H1 (cell line): ENCODE results near the gene SUSD1. TPM values are rescaled to one million over a fixed set of nuclear protein-coding genes. Genes with fewer than 3 reads are reported as not detected.

Source experiments
- CTCF ChIA-PET: fragments of 300-600 bp; sonication (Branson Sonifier 250); formaldehyde crosslinking; loops from one replicate; lab custom pipeline; 2021; ENCODE audit not compliant: partially characterized antibody; lab: Charles Lee
- POLR2A ChIA-PET: fragments of 300-600 bp; sonication (Branson Sonifier 250); formaldehyde crosslinking; loops from one replicate; lab custom pipeline; 2021; ENCODE audit warnings: inconsistent platforms; ENCODE audit not compliant: partially characterized antibody; lab: Charles Lee
- DNase-seq, 2 experiments: peaks; one replicate each; pipeline versions ENCODE4 v3.0.0 to v3.0.0-alpha.2; 2010 to 2022; ENCODE audit warnings: low spot score in 2 of 2, low read depth in 1 of 2, mixed read lengths in 1 of 2
- FAIRE-seq: peaks from 2 replicates; lab custom pipeline; 2011; peaks lifted over from hg19 to GRCh38; lab: Jason Lieb, UNC
- H2AFZ ChIP-seq: 2 replicates; pipeline ENCODE4 v1.8.1; 2012; ENCODE audit warnings: low read length, inconsistent platforms
- H2AK5ac ChIP-seq: 2 replicates; pipeline ENCODE4 v1.6.1; 2013; ENCODE audit warnings: low read depth, low read length
- H2BK120ac ChIP-seq: replicated peaks from 2 replicates; pipeline ENCODE3; 2013; ENCODE audit warnings: low read depth, low read length, inconsistent platforms
- H2BK12ac ChIP-seq: 2 replicates; pipeline ENCODE4 v1.6.1; 2013; ENCODE audit warnings: low read depth, low read length
- H2BK15ac ChIP-seq: 2 replicates; pipeline ENCODE4 v1.6.1; 2013; ENCODE audit warnings: low read length
- H2BK20ac ChIP-seq: 2 replicates; pipeline ENCODE4 v1.6.1; 2013; ENCODE audit warnings: low read length
- H2BK5ac ChIP-seq: 2 replicates; pipeline ENCODE4 v1.6.1; 2013; ENCODE audit warnings: low read depth, low read length
- H3K14ac ChIP-seq: 2 replicates; pipeline ENCODE4 v1.6.1; 2013; ENCODE audit warnings: inconsistent platforms; ENCODE audit not compliant: insufficient read length
- H3K18ac ChIP-seq: 2 replicates; pipeline ENCODE4 v1.6.1; 2013; ENCODE audit warnings: low read length; ENCODE audit errors: extremely low read depth
- H3K23ac ChIP-seq: 2 replicates; pipeline ENCODE4 v1.6.1; 2013; ENCODE audit warnings: inconsistent platforms; ENCODE audit not compliant: insufficient read length
- H3K23me2 ChIP-seq: 2 replicates; pipeline ENCODE4 v1.6.1; 2013; ENCODE audit warnings: low read depth, low read length
- H3K27ac ChIP-seq: 2 replicates; pipeline ENCODE4 v1.6.1; 2011; ENCODE audit warnings: low read depth, low read length, inconsistent platforms
- H3K27me3 ChIP-seq, 4 experiments: replicated peaks in 1 of 4; 1 replicate in 1 of 4; 2 replicates in 3 of 4; pipeline versions ENCODE4 v1.6.1 to v1.8.1; 2011 to 2013; ENCODE audit warnings: low read length in 3 of 4, mild to moderate bottlenecking in 3 of 4, inconsistent platforms in 2 of 4, mixed read lengths in 2 of 4, moderate library complexity in 1 of 4; ENCODE audit not compliant: control insufficient read depth in 3 of 4, insufficient read depth in 3 of 4; ENCODE audit errors: extremely low read depth in 1 of 4
- H3K36me3 ChIP-seq, 4 experiments: 2 replicates each; pipeline versions ENCODE4 v1.6.1 to v1.8.1; 2011 to 2013; ENCODE audit warnings: mild to moderate bottlenecking in 4 of 4, low read length in 3 of 4, moderate library complexity in 2 of 4, control low read depth in 1 of 4, inconsistent platforms in 1 of 4; ENCODE audit not compliant: insufficient read depth in 4 of 4, control insufficient read depth in 2 of 4
- H3K4ac ChIP-seq: replicated peaks from 2 replicates; pipeline ENCODE3; 2013; ENCODE audit warnings: low read length, low read depth, mixed read lengths, inconsistent platforms; ENCODE audit not compliant: insufficient read length
- H3K4me1 ChIP-seq, 4 experiments: replicated peaks in 1 of 4; 1 replicate in 1 of 4; 2 replicates in 3 of 4; pipeline versions ENCODE4 v1.6.1 to v1.8.1; 2011 to 2013; ENCODE audit warnings: low read length in 3 of 4, inconsistent platforms in 2 of 4, mixed read lengths in 1 of 4; ENCODE audit not compliant: insufficient read depth in 4 of 4, control insufficient read depth in 3 of 4
- H3K4me2 ChIP-seq, 2 experiments: 2 replicates each; pipeline versions ENCODE4 v1.6.1 to v1.8.1; 2011 to 2013; ENCODE audit warnings: low read depth in 2 of 2, low read length in 2 of 2, control low read depth in 1 of 2, inconsistent platforms in 1 of 2, mild to moderate bottlenecking in 1 of 2; ENCODE audit not compliant: insufficient read depth in 1 of 2
- H3K4me3 ChIP-seq, 4 experiments: fragments of 200-600, 300-600 bp in 1 of 4; sonication (generic), shearing (Covaris generic), sonication (Bioruptor Twin) in 1 of 4; 2 replicates each; pipeline versions ENCODE4 v1.5.1 to v1.8.1; 2011 to 2016; ENCODE audit warnings: low read length in 4 of 4, low read depth in 3 of 4, control low read depth in 2 of 4, inconsistent platforms in 2 of 4, mild to moderate bottlenecking in 2 of 4, mixed read lengths in 1 of 4, moderate library complexity in 1 of 4; ENCODE audit not compliant: insufficient read depth in 2 of 4; ENCODE audit errors: extremely low read depth in 1 of 4
- H3K56ac ChIP-seq: replicated peaks from 2 replicates; pipeline ENCODE3; 2013; ENCODE audit warnings: low read depth, mild to moderate bottlenecking, mixed read lengths, low read length, inconsistent platforms; ENCODE audit not compliant: insufficient read length
- H3K79me1 ChIP-seq: 2 replicates; pipeline ENCODE4 v1.6.1; 2013; ENCODE audit warnings: low read depth, low read length, control low read depth
- H3K79me2 ChIP-seq, 2 experiments: 2 replicates each; pipeline versions ENCODE4 v1.6.1 to v1.8.1; 2012 to 2013; ENCODE audit warnings: low read length in 2 of 2, mild to moderate bottlenecking in 2 of 2, inconsistent platforms in 1 of 2; ENCODE audit not compliant: insufficient read depth in 2 of 2, control insufficient read depth in 1 of 2
- H3K9ac ChIP-seq, 4 experiments: replicated peaks in 1 of 4; 1 replicate in 1 of 4; 2 replicates in 3 of 4; pipeline versions ENCODE4 v1.6.1 to v1.8.1; 2011 to 2013; ENCODE audit warnings: low read depth in 3 of 4, low read length in 3 of 4, control low read depth in 2 of 4, mild to moderate bottlenecking in 2 of 4, moderate library complexity in 2 of 4, inconsistent platforms in 1 of 4; ENCODE audit errors: extremely low read depth in 1 of 4
- H3K9me3 ChIP-seq, 2 experiments: 2 replicates each; pipeline versions ENCODE4 v1.6.1 to v1.8.1; 2012 to 2013; ENCODE audit warnings: mild to moderate bottlenecking in 2 of 2, moderate library complexity in 2 of 2, control low read depth in 1 of 2, inconsistent platforms in 1 of 2, low read depth in 1 of 2, low read length in 1 of 2, mixed read lengths in 1 of 2; ENCODE audit not compliant: insufficient read depth in 2 of 2
- H4K20me1 ChIP-seq, 2 experiments: replicated peaks in 1 of 2; 2 replicates each; pipeline versions ENCODE3 to v1.8.1; 2011 to 2013; ENCODE audit warnings: inconsistent platforms in 2 of 2, low read length in 2 of 2, mild to moderate bottlenecking in 1 of 2; ENCODE audit not compliant: insufficient read depth in 2 of 2, control insufficient read depth in 1 of 2
- H4K5ac ChIP-seq: 2 replicates; pipeline ENCODE4 v1.6.1; 2013; ENCODE audit warnings: low read length, low read depth, mixed read lengths, inconsistent platforms; ENCODE audit not compliant: insufficient read length
- H4K8ac ChIP-seq: 2 replicates; pipeline ENCODE4 v1.8.0; 2013; ENCODE audit warnings: mild to moderate bottlenecking, moderate library complexity, low read length, inconsistent platforms; ENCODE audit not compliant: insufficient read depth; ENCODE audit errors: extremely low read depth
- H4K91ac ChIP-seq: replicated peaks from 2 replicates; pipeline ENCODE3; 2013; ENCODE audit warnings: low read length, mixed read lengths, inconsistent platforms; ENCODE audit not compliant: insufficient read length
- CBX8 ChIP-seq: fragments of 300-800, 300-1000 bp; sonication (generic); IDR thresholded peaks from 2 replicates; pipeline ENCODE4 v1.7.1; 2016; ENCODE audit warnings: low read depth, low read length, borderline replicate concordance
- CHD2 ChIP-seq: IDR thresholded peaks from 2 replicates; pipeline ENCODE4 v1.6.1; 2012; ENCODE audit warnings: low read length, improper control_type of control experiment
- POLR2A ChIP-seq, 2 experiments: IDR thresholded peaks; 1 replicate in 1 of 2; 2 replicates in 1 of 2; pipeline ENCODE4 v1.6.1; 2011; ENCODE audit warnings: low read depth in 2 of 2, low read length in 2 of 2, mild to moderate bottlenecking in 2 of 2; ENCODE audit errors: control extremely low read depth in 1 of 2
- POLR2AphosphoS5 ChIP-seq: IDR thresholded peaks from 2 replicates; pipeline ENCODE4 v1.6.1; 2011; ENCODE audit warnings: low read depth, low read length
- RAD21 ChIP-seq, 2 experiments: IDR thresholded peaks in 1 of 2; conservative IDR thresholded peaks in 1 of 2; 2 replicates each; pipeline ENCODE4 v1.6.1; 2011; ENCODE audit warnings: low read depth in 2 of 2, low read length in 2 of 2, improper control_type of control experiment in 1 of 2, inconsistent platforms in 1 of 2, mild to moderate bottlenecking in 1 of 2, moderate library complexity in 1 of 2
- RXRA ChIP-seq: IDR thresholded peaks from 2 replicates; pipeline ENCODE4 v1.6.1; 2011; ENCODE audit warnings: low read depth, mild to moderate bottlenecking, low read length, moderate library complexity; ENCODE audit not compliant: insufficient read depth
- WGBS, 2 experiments: shearing (Covaris generic) in 1 of 2; methylation state at CpG; one replicate each; pipeline versions ENCODE4 v1.1.6 to v1.1.7; 2013 to 2015; ENCODE audit warnings: low lambda C conversion rate in 2 of 2, mixed read lengths in 2 of 2, inconsistent platforms in 1 of 2, low coverage in 1 of 2, missing lambda C conversion rate in 1 of 2; ENCODE audit not compliant: insufficient replicate concordance in 2 of 2, insufficient coverage in 1 of 2, insufficient read length in 1 of 2; ENCODE audit errors: extremely low coverage in 1 of 2, missing lambda C conversion rate in 1 of 2; 5-methylcytosine and 5-hydroxymethylcytosine counted together
- polyA plus RNA-seq, 7 experiments: library from polyadenylated mRNA; depleted of rRNA in 3 of 7; stranded (reverse) in 5 of 7; unstranded in 2 of 7; fragments of >200 nt in 5 of 7; fragments of 200-250 nt in 2 of 7; gene quantifications; 1 replicate in 5 of 7; 2 replicates in 1 of 7; 4 replicates in 1 of 7; pipeline versions ENCODE4 v1.2.1 to v1.2.3, GENCODE V29; 2011 to 2013; ENCODE audit warnings: missing spikeins in 2 of 7, mixed read lengths in 2 of 7
- total RNA-seq: library from RNA; stranded (reverse); fragmentation: NEBNext Ultra II Directional; extraction: Animal tissue kit (Norgen Biotek cat#: 25700); gene quantifications from 2 replicates; pipeline ENCODE4 v1.2.1, GENCODE V29; 2021
- TF ChIP-seq, protein P1 (sequence below): IDR thresholded peaks from 2 replicates; pipeline ENCODE4 v1.6.1; 2011; ENCODE audit warnings: low read depth, mild to moderate bottlenecking, low read length; ENCODE audit not compliant: insufficient read depth
- TF ChIP-seq, protein P2 (sequence below): IDR thresholded peaks from 2 replicates; pipeline ENCODE4 v1.6.1; 2011; ENCODE audit warnings: low read length, improper control_type of control experiment

The SUSD1 gene
- total and polyA plus RNA-seq, 2 of the 8 experiments (the other 6 are each of a cell fraction or from before 2014, with no cell fraction given): 2.8 to 7.2 TPM

DNA sequence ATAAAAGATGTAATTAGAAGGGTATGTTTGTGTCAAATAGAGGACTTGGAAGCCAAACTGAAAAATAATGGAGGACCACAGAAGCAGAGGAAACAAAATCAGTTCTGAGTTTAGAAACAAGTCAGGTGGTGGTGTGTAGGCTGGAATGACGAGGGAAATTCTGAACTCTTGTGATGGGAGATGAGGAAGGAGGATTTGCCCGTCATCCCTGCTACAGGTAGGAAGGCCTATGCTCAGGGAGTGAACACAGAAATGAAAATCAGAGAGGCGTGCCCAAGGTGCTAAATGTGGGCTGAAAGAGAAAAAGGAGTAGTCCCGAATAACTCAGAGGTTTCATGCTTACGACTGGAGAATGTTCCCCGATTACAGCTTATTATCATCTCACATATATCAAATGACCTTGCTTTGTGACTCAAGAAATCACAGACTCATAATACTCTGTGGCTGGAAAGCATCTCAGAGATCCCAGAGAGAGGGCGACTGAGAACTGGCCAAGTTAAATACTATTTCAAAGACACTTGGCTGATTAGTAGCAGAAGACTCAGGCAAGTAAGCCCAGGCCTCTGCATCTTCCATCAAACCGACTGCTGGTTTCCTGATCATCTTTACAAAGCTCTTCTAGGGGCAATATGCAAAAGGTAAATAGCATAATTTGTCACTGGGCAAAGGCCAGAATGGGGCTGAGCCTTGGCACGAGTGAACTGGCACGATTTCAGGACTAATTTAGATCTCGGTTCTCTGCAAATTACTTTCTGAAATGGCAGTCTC is 126.0 kb downstream of the SUSD1 start:
- no peak overlapping the region for H4K8ac ChIP-seq
- no peaks in the 10 kb centered on the region for H3K79me1 ChIP-seq
- H3K9ac ChIP-seq: no peak overlapping the region
- no peaks in the 10 kb centered on the region for H3K9me3 ChIP-seq
- no peak overlapping the region for H3K4me3 ChIP-seq
- H3K27me3 ChIP-seq: no peaks in the 10 kb centered on the region
- DNase-seq (no peak), FAIRE-seq (no peak)
- no peak overlapping the region for H2BK120ac ChIP-seq
- H2BK5ac ChIP-seq: no peak overlapping the region
- no peak overlapping the region for H2AK5ac ChIP-seq
- H3K23me2 ChIP-seq: no peaks in the 10 kb centered on the region
- CTCF ChIA-PET: interaction anchor here (0.7 to 1.1 kb wide), 2 partner anchors 21 to 37 kb away, joined by 3 to 5 read pairs; no protein-coding TSS in a partner anchor
- H3K18ac ChIP-seq: no peak overlapping the region
- H4K20me1 ChIP-seq: no peaks in the 10 kb centered on the region
- no peak overlapping the region for H2BK20ac ChIP-seq
- no peak overlapping the region for H3K4ac ChIP-seq
- H3K4me2 ChIP-seq: no peak overlapping the region
- no peaks in the 10 kb centered on the region for H3K79me2 ChIP-seq
- no peak overlapping the region for H3K14ac ChIP-seq
- H4K5ac ChIP-seq: no peak overlapping the region
- no peak overlapping the region for H3K56ac ChIP-seq
- H3K4me1 ChIP-seq: no peaks in the 10 kb centered on the region
- no peak overlapping the region for H4K91ac ChIP-seq
- POLR2A ChIA-PET: no interaction called here
- no peak overlapping the region for H3K23ac ChIP-seq
- no peak overlapping the region for H2BK15ac ChIP-seq
- no peak overlapping the region for H3K27ac ChIP-seq
- H2BK12ac ChIP-seq: no peak overlapping the region
- no peak overlapping the region for H2AFZ ChIP-seq
- no peaks in the 10 kb centered on the region for H3K36me3 ChIP-seq
- WGBS, 2 experiments: 85% methylated on average over 11 of the region's 11 CpGs; no CpG with 5 or more reads in 1 of the 2 experiments
- no peak for TF ChIP-seq POLR2AphosphoS5
- TF ChIP-seq, protein P1, sequence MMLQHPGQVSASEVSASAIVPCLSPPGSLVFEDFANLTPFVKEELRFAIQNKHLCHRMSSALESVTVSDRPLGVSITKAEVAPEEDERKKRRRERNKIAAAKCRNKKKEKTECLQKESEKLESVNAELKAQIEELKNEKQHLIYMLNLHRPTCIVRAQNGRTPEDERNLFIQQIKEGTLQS: no peak
- no peak for TF ChIP-seq POLR2A (IDR thresholded peaks at IDR 0.05; ENCODE audit: control extremely low read depth in 1 of 2, low read depth in 2 of 2, low read length in 2 of 2)
- TF ChIP-seq CBX8: no peak
- TF ChIP-seq RAD21 (IDR thresholded peaks at IDR 0.05 in 1 of 2, conservative IDR thresholded peaks at IDR 0.05 in 1 of 2; ENCODE audit: low read depth in 2 of 2, low read length in 2 of 2): no peak
- TF ChIP-seq, protein P2, sequence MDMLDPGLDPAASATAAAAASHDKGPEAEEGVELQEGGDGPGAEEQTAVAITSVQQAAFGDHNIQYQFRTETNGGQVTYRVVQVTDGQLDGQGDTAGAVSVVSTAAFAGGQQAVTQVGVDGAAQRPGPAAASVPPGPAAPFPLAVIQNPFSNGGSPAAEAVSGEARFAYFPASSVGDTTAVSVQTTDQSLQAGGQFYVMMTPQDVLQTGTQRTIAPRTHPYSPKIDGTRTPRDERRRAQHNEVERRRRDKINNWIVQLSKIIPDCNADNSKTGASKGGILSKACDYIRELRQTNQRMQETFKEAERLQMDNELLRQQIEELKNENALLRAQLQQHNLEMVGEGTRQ: no peak
- no peak for TF ChIP-seq CHD2
- no peak for TF ChIP-seq RXRA
